Esophagus muscularis mucosa (tissue), 4 donors: ENCODE measurements around the gene EXOC3L1. TPM values are rescaled to one million over a fixed set of nuclear protein-coding genes. Genes with fewer than 3 reads are reported as not detected.

ENCODE experiments used
- DNase-seq: peaks from one replicate; pipeline ENCODE4 v3.0.0-alpha.2; 2017; ENCODE audit errors: extremely low spot score
- H3K27ac ChIP-seq, 4 donors: fragments of 200-600 bp; sonication (generic); replicated peaks in 1 of 4; 1 replicate in 3 of 4; 2 replicates in 1 of 4; pipeline ENCODE4 v1.5.1; 2016 to 2019; ENCODE audit warnings: mild to moderate bottlenecking in 1 of 4
- H3K27me3 ChIP-seq, 4 donors: fragments of 200-600 bp; sonication (generic); one replicate each; pipeline versions ENCODE4 v1.5.1 to v1.6.0; 2016 to 2019
- H3K36me3 ChIP-seq, 4 donors: fragments of 200-600 bp; sonication (generic); one replicate each; pipeline ENCODE4 v1.5.1; 2016 to 2019
- H3K4me1 ChIP-seq, 4 donors: fragments of 200-600 bp; sonication (generic); one replicate each; pipeline ENCODE4 v1.5.1; 2016 to 2019
- H3K4me3 ChIP-seq, 4 donors: fragments of 200-600 bp; sonication (generic); 1 replicate in 2 of 4; 2 replicates in 2 of 4; pipeline ENCODE4 v1.5.1; 2016 to 2019; ENCODE audit warnings: mild to moderate bottlenecking in 4 of 4, moderate library complexity in 1 of 4
- H3K9me3 ChIP-seq, 4 donors: fragments of 200-600 bp; sonication (generic); 1 replicate in 3 of 4; 2 replicates in 1 of 4; pipeline ENCODE4 v1.5.1; 2016 to 2019
- EP300 ChIP-seq: sonication (generic); formaldehyde crosslinking; IDR thresholded peaks from one replicate; pipeline ENCODE4 v1.6.1; 2017; ENCODE audit warnings: antibody characterized with exemption
- POLR2A ChIP-seq: fragments of 450-650 bp; IDR thresholded peaks from one replicate; pipeline ENCODE4 v1.6.1; 2017; ENCODE audit warnings: antibody characterized with exemption, moderate library complexity, mild to moderate bottlenecking, low read depth
- POLR2AphosphoS5 ChIP-seq, 2 donors: sonication (generic); formaldehyde crosslinking; IDR thresholded peaks; one replicate each; pipeline ENCODE4 v1.6.1; 2017; ENCODE audit warnings: antibody characterized with exemption in 2 of 2
- WGBS: methylation state at CpG from one replicate; pipeline ENCODE4 v1.1.5; 2018; 5-methylcytosine and 5-hydroxymethylcytosine counted together
- intact Hi-C: fragments of 100-400 bp; cut with DNase I; formaldehyde crosslinking; loops from one replicate; pipeline ENCODE4 v1.15.1; 2023
- total RNA-seq, 4 donors: library from RNA; depleted of rRNA; stranded (reverse); fragments of >200 nt; gene quantifications; one replicate each; pipeline versions ENCODE4 v1.1.0 to v1.2.1, GENCODE V29; 2016
- TF ChIP-seq, protein P1 (sequence below), 3 experiments: fragments of 200-600 bp in 2 of 3; fragments of 450-650 bp in 1 of 3; sonication (generic) in 2 of 3; IDR thresholded peaks; one replicate each; pipeline ENCODE4 v1.5.1; 2017 to 2019; ENCODE audit warnings: antibody characterized with exemption in 3 of 3, mild to moderate bottlenecking in 2 of 3, moderate library complexity in 1 of 3

Gene EXOC3L1
- total RNA-seq, 4 donors from 2014 or later: 1.2 to 4.0 (median 2.1) TPM

- H3K36me3 ChIP-seq: no peaks in the 10 kb centered on the region
- DNase-seq: no peak
- H3K27me3 ChIP-seq: no peaks in the 10 kb centered on the region
- no peak overlapping the region for H3K4me3 ChIP-seq
- intact Hi-C loops: no loop called here
- H3K9me3 ChIP-seq: no peaks in the 10 kb centered on the region
- peaks cover 37 to 79% (median 70%) of the 10 kb centered on the region in 4 donors for H3K4me1 ChIP-seq
- H3K27ac ChIP-seq: peak overlapping the region; percentile 94 to 95 (median 94)
- 88% methylated on average over 2 of the region's 2 CpGs for WGBS
- no peak for TF ChIP-seq POLR2A
- TF ChIP-seq EP300: no peak
- no peak for TF ChIP-seq POLR2AphosphoS5 (IDR thresholded peaks at IDR 0.05)
- TF ChIP-seq, protein P1, sequence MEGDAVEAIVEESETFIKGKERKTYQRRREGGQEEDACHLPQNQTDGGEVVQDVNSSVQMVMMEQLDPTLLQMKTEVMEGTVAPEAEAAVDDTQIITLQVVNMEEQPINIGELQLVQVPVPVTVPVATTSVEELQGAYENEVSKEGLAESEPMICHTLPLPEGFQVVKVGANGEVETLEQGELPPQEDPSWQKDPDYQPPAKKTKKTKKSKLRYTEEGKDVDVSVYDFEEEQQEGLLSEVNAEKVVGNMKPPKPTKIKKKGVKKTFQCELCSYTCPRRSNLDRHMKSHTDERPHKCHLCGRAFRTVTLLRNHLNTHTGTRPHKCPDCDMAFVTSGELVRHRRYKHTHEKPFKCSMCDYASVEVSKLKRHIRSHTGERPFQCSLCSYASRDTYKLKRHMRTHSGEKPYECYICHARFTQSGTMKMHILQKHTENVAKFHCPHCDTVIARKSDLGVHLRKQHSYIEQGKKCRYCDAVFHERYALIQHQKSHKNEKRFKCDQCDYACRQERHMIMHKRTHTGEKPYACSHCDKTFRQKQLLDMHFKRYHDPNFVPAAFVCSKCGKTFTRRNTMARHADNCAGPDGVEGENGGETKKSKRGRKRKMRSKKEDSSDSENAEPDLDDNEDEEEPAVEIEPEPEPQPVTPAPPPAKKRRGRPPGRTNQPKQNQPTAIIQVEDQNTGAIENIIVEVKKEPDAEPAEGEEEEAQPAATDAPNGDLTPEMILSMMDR (IDR thresholded peaks at IDR 0.05): no peak
These were observed 7.6 kb downstream of the EXOC3L1 start for GRCh38 chr16:67182288-67182687.

DNA sequence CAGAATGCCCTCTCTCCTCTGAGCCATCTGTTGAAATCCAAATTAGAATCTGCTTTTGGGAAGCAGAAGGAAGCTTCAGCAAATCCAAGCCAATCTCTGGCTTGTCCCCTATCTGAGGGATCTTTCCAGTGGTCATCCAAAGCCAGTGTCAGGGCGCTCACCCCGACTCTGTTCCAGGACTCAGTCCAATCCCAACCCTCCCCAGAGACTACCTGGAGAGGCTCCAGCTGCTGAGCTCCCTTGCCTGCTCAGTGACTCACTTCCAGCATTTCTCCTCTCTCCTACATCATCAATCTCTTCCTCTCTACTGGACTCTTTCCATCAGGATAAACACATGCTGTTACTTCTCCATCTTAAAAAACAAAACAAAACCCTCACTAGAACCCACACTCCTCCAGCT, 8.6 kb downstream of the EXOC3L1 start:
- Histone ChIP-seq H3K4me3 (no peak overlapping the region), H3K27me3 (no peaks in the 10 kb centered on the region), H3K4me1 (peaks cover 37 to 88% (median 72%) of the 10 kb centered on the region in 4 donors), H3K9me3 (no peaks in the 10 kb centered on the region), H3K27ac (peak overlapping the region; percentile 94 to 95 (median 94)), H3K36me3 (peaks cover 0 to 4% (median 2%) of the 10 kb centered on the region in 4 donors)
- intact Hi-C loops: no loop called here
- no peak for TF ChIP-seq POLR2A
- peak; percentile 26 to 52 for TF ChIP-seq POLR2AphosphoS5 (IDR thresholded peaks at IDR 0.05)
- DNase-seq: no peak
- WGBS: 39% methylated on average over 2 of the region's 2 CpGs

DNA sequence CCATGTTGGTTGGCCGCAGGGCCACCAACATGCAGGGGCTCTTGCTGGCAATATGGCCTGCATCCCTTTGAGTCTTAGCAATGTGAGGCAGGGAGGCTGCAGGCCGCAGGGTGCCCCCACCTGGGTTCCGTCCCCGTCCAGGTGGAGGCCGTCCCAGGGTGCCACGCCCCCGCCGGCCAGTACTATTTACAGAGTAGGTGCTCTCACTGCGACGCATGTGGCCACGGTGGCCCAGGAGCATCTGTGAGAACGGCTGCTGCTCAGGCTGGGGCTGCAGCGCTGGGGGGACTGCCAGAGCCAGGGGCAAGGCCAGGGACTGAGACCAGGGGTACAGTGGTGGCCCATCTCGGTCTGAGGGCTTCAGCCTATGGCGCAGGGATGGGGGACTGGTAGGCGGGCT, 9.8 kb downstream of the EXOC3L1 start:
- H3K4me3 ChIP-seq: no peak overlapping the region
- no peaks in the 10 kb centered on the region for H3K27me3 ChIP-seq
- H3K4me1 ChIP-seq: peaks cover 30 to 87% (median 71%) of the 10 kb centered on the region in 4 donors
- TF ChIP-seq, protein P1 (IDR thresholded peaks at IDR 0.05): no peak
- TF ChIP-seq POLR2A: no peak
- TF ChIP-seq EP300: no peak
- TF ChIP-seq POLR2AphosphoS5 (IDR thresholded peaks at IDR 0.05): no peak
- peaks cover 0 to 11% (median 7%) of the 10 kb centered on the region in 4 donors for H3K36me3 ChIP-seq
- intact Hi-C loops: no loop called here
- no peaks in the 10 kb centered on the region for H3K9me3 ChIP-seq
- peak overlapping the region in 1 of 4 donors; percentile 94 for H3K27ac ChIP-seq
- DNase-seq: no peak
- 87% methylated on average over 15 of the region's 16 CpGs for WGBS

- Histone ChIP-seq H3K27me3 (no peaks in the 10 kb centered on the region), H3K9me3 (no peaks in the 10 kb centered on the region), H3K36me3 (peaks cover 0 to 16% (median 9%) of the 10 kb centered on the region in 4 donors), H3K27ac (peak overlapping the region in 1 of 4 donors; percentile 73), H3K4me1 (peaks cover 30 to 87% (median 71%) of the 10 kb centered on the region in 4 donors), H3K4me3 (no peak overlapping the region)
- intact Hi-C loops: no loop called here
- TF ChIP-seq POLR2A (no peak), EP300 (no peak), POLR2AphosphoS5 (IDR thresholded peaks at IDR 0.05) (no peak)
- TF ChIP-seq, protein P1 (IDR thresholded peaks at IDR 0.05): no peak
- no peak for DNase-seq
- WGBS: 100% methylated on average over 4 of the region's 13 CpGs
These were observed 10.4 kb downstream of the EXOC3L1 start for GRCh38 chr16:67179421-67180080.

- intact Hi-C loops: no loop called here
- H3K4me1 ChIP-seq: peaks cover 35 to 94% (median 77%) of the 10 kb centered on the region in 4 donors
- 19% methylated on average over 10 of the region's 73 CpGs for WGBS
- TF ChIP-seq POLR2A (no peak), POLR2AphosphoS5 (IDR thresholded peaks at IDR 0.05) (peak; percentile 65 to 68), EP300 (no peak)
- TF ChIP-seq, protein P1 (IDR thresholded peaks at IDR 0.05): peak in 1 of 3 experiments; percentile 30
- no peak for DNase-seq
- H3K27ac ChIP-seq: peak overlapping the region; percentile 63 to 78 (median 72)
- H3K27me3 ChIP-seq: no peaks in the 10 kb centered on the region
- H3K4me3 ChIP-seq: peak overlapping the region; percentile 50 to 62 (median 53)
- H3K9me3 ChIP-seq: no peaks in the 10 kb centered on the region
- H3K36me3 ChIP-seq: peaks cover 0 to 16% (median 9%) of the 10 kb centered on the region in 4 donors
These were observed 11.9 kb downstream of the EXOC3L1 start for GRCh38 chr16:67177743-67178699.
